Panc1 (cell line): ENCODE results near the gene ITPA.

Experiments
- CTCF ChIP-seq: fragments of 450-650 bp; IDR thresholded peaks from 2 replicates; pipeline ENCODE4 v1.5.1; 2017; ENCODE audit warnings: mild to moderate bottlenecking
- REST ChIP-seq, 2 experiments: IDR thresholded peaks; 2 replicates each; pipeline ENCODE4 v1.6.1; 2011 to 2012; ENCODE audit warnings: low read depth in 2 of 2, control low read depth in 1 of 2, low read length in 1 of 2, mild to moderate bottlenecking in 1 of 2, moderate library complexity in 1 of 2; ENCODE audit not compliant: insufficient read depth in 1 of 2

GRCh38 chr20:3273371-3273770 is 64.1 kb downstream of the ITPA start:
- TF ChIP-seq REST (IDR thresholded peaks at IDR 0.05; ENCODE audit: insufficient read depth in 1 of 2, low read depth in 2 of 2, low read length in 1 of 2) (no peak), CTCF (no peak)
